Central memory CD8-positive, alpha-beta T cell (primary cell): ENCODE data around the gene DEFB124.
"Not testable (repeated sequence)": the region's sequence is repeated elsewhere in the genome, so short reads cannot be mapped to it uniquely, and the experiment has no call there.

Source experiments
- ATAC-seq: fragments of 150-1000 bp; cut with Tn5 transposase; replicated peaks from 2 replicates; pipeline ENCODE4 v1.10.0; 2022; ENCODE audit warnings: mild to moderate bottlenecking, moderate FRiP score, moderate number of reproducible peaks; ENCODE audit not compliant: poor library complexity, severe bottlenecking; ENCODE audit errors: extremely low read depth
- DNase-seq, 2 donors: peaks; one replicate each; pipeline ENCODE4 v3.0.0; 2021; ENCODE audit warnings: low spot score in 2 of 2
- H3K27ac Mint-ChIP-seq: one replicate; pipeline ENCODE4 v1.8.0; 2022; ENCODE audit warnings: low read depth, mild to moderate bottlenecking, moderate library complexity, mixed read lengths
- H3K27me3 Mint-ChIP-seq: one replicate; pipeline ENCODE4 v1.8.0; 2022; ENCODE audit warnings: mixed read lengths
- H3K36me3 Mint-ChIP-seq: one replicate; pipeline ENCODE4 v1.8.0; 2022; ENCODE audit warnings: mild to moderate bottlenecking, moderate library complexity, mixed read lengths; ENCODE audit not compliant: insufficient read depth
- H3K4me1 Mint-ChIP-seq: one replicate; pipeline ENCODE4 v1.8.0; 2022; ENCODE audit warnings: mixed read lengths
- H3K4me3 Mint-ChIP-seq: one replicate; pipeline ENCODE4 v1.8.0; 2022; ENCODE audit warnings: mild to moderate bottlenecking, moderate library complexity, mixed read lengths
- H3K9me3 Mint-ChIP-seq: one replicate; pipeline ENCODE4 v1.8.0; 2022; ENCODE audit warnings: mixed read lengths

DEFB124 gene

GRCh38 chr20:31430568-31431115, 44.3 kb downstream of the DEFB124 start:
- Mint-ChIP-seq H3K27me3 (peaks cover 45% of the 10 kb centered on the region), H3K4me3 (no peak overlapping the region), H3K9me3 (no peaks in the 10 kb centered on the region), H3K36me3 (no peaks in the 10 kb centered on the region), H3K27ac (no peak overlapping the region), H3K4me1 (no peaks in the 10 kb centered on the region)
- no peak for DNase-seq
- ATAC-seq, result no peak

GRCh38 chr20:31427576-31427975, 47.4 kb downstream of the DEFB124 start:
- H3K27me3 Mint-ChIP-seq, result peaks cover 25% of the 10 kb centered on the region
- ATAC-seq, H3K4me3 Mint-ChIP-seq, H3K27ac Mint-ChIP-seq, H3K36me3 Mint-ChIP-seq, H3K9me3 Mint-ChIP-seq, DNase-seq, H3K4me1 Mint-ChIP-seq: not testable (repeated sequence)

GRCh38 chr20:31426891-31427551, 47.9 kb downstream of the DEFB124 start:
- not testable (repeated sequence) for H3K4me3 Mint-ChIP-seq, H3K27ac Mint-ChIP-seq, DNase-seq, H3K4me1 Mint-ChIP-seq, H3K36me3 Mint-ChIP-seq, H3K9me3 Mint-ChIP-seq, ATAC-seq
- peaks cover 20% of the 10 kb centered on the region for H3K27me3 Mint-ChIP-seq

GRCh38 chr20:31425797-31426196, 49.1 kb downstream of the DEFB124 start:
- peaks cover 16% of the 10 kb centered on the region for H3K27me3 Mint-ChIP-seq
- H3K36me3 Mint-ChIP-seq, result no peaks in the 10 kb centered on the region
- no peaks in the 10 kb centered on the region for H3K9me3 Mint-ChIP-seq
- no peak overlapping the region for H3K4me3 Mint-ChIP-seq
- H3K27ac Mint-ChIP-seq, result no peak overlapping the region
- DNase-seq (no peak), ATAC-seq (no peak)
- H3K4me1 Mint-ChIP-seq, result no peaks in the 10 kb centered on the region

GRCh38 chr20:31418307-31418706, 56.6 kb downstream of the DEFB124 start:
- Mint-ChIP-seq H3K4me3 (no peak overlapping the region), H3K4me1 (no peaks in the 10 kb centered on the region), H3K9me3 (no peaks in the 10 kb centered on the region), H3K36me3 (no peaks in the 10 kb centered on the region), H3K27ac (no peak overlapping the region), H3K27me3 (peaks cover 33% of the 10 kb centered on the region)
- ATAC-seq, result no peak
- no peak for DNase-seq

- H3K4me1 Mint-ChIP-seq, result no peaks in the 10 kb centered on the region
- ATAC-seq (no peak), DNase-seq (no peak)
- H3K27ac Mint-ChIP-seq, result no peak overlapping the region
- H3K9me3 Mint-ChIP-seq, result no peaks in the 10 kb centered on the region
- no peak overlapping the region for H3K4me3 Mint-ChIP-seq
- H3K36me3 Mint-ChIP-seq, result no peaks in the 10 kb centered on the region
- peaks cover 34% of the 10 kb centered on the region for H3K27me3 Mint-ChIP-seq
These were observed 59.3 kb downstream of the DEFB124 start for GRCh38 chr20:31415653-31416052.
